GM21447 (cell line): Measurements from ENCODE around the gene ZBTB20.

Experiments
- ATAC-seq: cut with Tn5 transposase; IDR thresholded peaks from one replicate; pipeline ENCODE4 v1.9.1; 2021; ENCODE audit not compliant: unreplicated experiment

Gene ZBTB20

DNA sequence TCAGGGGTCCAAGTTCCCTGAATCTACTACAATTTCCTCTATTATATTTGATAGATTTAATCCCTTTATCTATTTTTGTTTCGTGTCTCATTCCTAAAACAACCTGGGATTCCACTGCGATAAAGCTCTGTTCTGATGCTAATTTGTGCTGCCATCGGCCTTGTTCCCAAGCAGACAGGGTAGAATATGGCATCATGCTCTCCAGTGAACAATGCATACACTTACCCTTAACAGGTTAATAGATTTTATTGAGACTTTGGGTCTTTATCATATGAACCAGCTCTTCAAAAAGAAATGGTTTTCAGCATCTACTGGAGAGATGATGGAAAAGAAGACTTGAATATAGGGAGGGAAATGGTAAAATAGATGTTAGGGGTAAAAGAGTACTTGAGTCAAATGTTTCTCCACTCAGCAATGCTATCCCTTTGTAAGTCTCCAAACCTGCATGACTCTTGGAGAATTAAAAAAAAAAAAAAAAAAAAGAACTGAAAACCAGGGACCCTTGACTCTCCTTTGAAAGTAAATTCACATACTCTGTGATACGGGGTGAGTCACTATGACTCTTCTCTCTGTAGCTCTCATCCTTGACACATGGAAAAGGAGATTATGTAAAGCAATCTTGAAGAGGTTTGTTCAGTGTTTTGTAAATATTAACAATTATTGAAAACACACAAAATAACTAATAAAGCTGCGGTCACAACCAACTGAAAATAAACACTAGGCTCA, 268.8 kb downstream of the ZBTB20 start:
- ATAC-seq, result no peak

GRCh38 chr3:114877378-114878113, 269.5 kb downstream of the ZBTB20 start:
- ATAC-seq, result no peak

- ATAC-seq, result no peak
Measured at GRCh38 chr3:114874522-114874971, 272.5 kb downstream of the ZBTB20 start.

- ATAC-seq, result no peak
Measured at GRCh38 chr3:114873591-114873990, 273.5 kb downstream of the ZBTB20 start.

DNA sequence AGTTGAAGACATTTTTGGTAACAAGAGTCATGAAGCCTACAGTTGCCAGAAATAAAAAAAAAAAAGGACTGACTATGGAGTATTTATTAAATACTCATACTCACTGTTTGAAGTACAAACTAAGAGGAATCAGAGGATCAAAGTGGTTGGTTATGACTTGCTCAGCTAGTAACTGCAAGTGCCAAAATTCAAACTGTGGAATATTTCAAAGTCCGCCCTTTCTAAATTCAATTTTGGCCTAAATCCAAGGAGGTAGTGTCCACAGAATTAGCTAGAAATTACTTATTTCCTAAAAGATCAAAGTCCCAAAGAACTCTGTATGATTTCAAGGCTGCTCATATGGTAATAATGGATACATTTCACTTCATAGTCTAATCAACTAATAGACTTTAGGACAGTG, 274.5 kb downstream of the ZBTB20 start:
- ATAC-seq, result no peak

- no peak for ATAC-seq
Measured at GRCh38 chr3:114872050-114872449, 275.0 kb downstream of the ZBTB20 start.

- no peak for ATAC-seq
Measured at GRCh38 chr3:114867835-114868503, 279.1 kb downstream of the ZBTB20 start.

GRCh38 chr3:114867359-114867758, 279.7 kb downstream of the ZBTB20 start:
- ATAC-seq, result no peak

DNA sequence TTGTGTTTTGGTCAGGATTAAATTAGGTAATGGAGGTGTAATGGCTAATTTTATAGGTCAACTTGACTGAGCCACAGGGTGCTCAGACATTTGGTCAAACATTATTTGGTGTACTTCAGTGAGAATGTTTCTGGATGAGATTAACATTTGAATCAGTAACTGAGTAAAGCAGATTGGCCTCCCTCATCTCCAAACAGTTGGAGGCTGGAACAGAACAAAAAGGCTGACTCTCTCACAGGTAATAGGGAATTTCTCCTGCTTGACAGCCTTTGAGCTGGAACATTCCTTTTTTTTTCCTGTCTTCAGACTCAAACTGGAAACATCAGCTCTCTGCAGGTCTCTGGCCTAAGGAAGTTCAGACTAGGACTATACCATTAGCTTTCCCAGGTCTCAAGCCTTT, 280.7 kb downstream of the ZBTB20 start:
- ATAC-seq, result no peak

DNA sequence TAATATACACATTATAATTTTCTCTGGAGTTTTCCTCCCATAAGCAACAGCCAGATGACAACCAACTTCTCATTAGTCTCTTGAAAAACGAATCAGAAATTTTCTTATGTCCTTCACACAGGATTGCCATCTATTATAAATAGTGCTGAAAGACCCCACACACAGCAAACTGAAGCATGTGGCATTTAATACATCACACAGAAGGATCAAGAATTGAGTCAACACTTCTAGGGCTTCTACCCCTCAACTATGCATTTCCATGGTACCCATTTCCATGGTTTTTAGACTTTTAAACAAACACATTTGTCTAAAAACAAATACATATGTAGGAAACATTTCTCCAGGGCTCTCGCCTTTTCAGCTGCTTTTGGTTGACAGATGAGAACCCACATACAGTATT, 282.1 kb downstream of the ZBTB20 start:
- no peak for ATAC-seq

DNA sequence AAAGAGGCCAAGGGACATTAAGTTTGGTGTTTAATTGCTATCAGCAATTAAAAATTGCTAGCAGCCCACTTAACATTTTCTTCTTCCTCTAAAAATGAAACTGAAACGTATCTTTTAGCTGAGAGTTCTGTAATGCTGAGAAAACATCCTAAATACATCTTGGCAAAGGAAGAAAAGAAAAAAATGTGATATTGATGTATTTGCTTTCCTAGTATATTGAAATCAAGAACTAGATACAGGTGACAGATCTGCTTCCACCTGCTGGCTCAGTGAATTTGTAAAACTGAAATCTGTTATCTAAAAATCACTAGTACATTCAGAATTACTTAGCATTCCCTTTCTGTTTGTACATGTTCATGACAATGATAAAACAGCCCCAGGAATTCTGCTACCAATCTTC, 283.2 kb downstream of the ZBTB20 start:
- ATAC-seq, result no peak

- ATAC-seq, result no peak
Measured at GRCh38 chr3:114861666-114862065, 285.4 kb downstream of the ZBTB20 start.

GRCh38 chr3:114860531-114860930, 286.6 kb downstream of the ZBTB20 start:
- ATAC-seq, result no peak

DNA sequence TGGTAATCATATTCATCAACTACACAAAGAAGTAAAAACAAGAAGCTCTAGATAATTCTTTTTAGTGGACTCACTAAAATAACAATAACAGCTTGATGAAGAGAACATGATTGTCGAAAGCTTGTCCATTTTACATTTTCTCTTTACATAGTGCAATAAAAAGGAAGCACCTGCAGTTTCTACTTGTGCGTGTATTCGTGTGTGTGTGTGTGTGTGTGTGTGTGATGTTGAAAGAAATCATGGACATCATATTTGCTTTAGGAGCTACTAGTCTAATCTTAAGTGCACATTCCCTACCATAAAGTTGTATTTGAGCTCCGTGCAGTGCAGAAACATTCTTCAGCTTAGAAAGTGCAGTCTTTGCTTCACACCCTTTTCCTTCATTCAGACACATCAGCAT, 288.8 kb downstream of the ZBTB20 start:
- no peak for ATAC-seq

GRCh38 chr3:114857299-114857701, 289.8 kb downstream of the ZBTB20 start:
- ATAC-seq, result no peak

DNA sequence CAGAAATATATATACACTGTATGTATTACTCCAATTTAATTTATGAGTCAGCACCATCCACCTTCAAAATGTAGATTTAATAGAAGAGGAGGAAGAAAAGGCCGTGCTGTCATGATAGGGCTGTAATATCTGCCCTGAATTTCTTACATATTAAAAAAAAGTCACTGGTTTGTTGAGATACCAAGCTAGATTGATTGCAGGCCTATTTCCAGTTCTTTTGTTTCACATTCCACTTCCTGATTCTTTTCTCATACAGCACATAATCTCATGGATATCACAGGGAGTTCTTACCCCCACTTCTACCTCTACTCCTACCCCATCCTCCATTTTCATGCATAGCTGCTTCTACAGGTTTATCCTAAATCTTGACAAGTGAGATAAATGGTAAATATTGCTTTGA, 290.3 kb downstream of the ZBTB20 start:
- no peak for ATAC-seq

DNA sequence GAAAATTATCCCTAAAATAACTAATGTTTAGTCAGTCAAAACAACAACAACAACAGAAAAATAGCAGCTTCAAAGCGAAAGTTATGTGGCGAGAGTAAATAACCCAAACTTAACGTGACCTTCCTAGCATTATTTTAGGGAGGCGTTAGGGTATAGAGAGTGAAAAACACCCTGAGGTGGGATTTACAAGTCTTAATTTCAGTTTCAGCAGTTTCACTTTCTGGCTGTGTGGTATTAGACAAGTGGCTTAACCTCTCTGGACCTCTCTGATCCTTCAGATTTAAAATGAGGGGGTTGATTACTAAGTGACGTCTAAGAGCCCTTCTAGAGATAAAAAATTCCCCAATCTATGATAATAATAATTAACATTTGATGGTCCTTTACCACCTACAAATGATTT, 291.2 kb downstream of the ZBTB20 start:
- no peak for ATAC-seq

DNA sequence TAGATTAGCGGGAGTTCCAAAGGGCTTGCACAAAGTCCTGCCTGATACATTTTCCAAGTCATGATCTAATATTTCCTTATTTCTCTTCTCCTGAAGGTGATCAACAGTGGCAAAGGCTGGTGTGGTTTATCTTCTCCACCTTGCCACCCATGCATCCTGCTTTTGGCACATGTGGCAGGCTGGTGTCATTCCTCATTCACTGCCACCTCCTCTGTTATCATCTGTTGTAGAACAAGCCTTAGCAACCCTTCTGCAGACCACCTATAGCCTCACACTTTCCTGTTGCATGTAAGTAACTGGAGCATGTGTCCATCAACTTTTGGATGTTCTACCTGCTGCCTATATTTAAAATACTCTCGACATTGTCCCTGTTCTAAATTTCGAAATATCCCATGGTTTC, 294.1 kb downstream of the ZBTB20 start:
- ATAC-seq, result no peak

DNA sequence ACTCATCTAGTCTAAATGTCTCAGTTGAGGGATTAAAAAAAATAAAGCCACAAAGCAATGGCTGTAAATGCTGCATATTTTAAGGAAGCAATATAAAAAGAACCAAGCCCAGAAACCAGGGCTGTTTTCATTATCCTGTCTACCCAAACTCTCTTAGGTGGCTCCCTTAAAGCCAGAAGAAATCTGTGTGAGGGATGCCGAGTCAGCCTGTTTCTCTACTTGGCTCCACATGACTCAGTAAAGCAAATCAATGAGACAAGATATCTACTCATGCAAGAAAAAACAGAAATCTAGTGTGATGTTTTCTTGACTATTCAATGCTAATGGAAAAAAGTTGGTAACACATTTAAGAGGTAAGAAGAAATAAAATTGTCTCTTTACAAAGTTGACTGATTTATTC, 296.2 kb downstream of the ZBTB20 start:
- no peak for ATAC-seq

DNA sequence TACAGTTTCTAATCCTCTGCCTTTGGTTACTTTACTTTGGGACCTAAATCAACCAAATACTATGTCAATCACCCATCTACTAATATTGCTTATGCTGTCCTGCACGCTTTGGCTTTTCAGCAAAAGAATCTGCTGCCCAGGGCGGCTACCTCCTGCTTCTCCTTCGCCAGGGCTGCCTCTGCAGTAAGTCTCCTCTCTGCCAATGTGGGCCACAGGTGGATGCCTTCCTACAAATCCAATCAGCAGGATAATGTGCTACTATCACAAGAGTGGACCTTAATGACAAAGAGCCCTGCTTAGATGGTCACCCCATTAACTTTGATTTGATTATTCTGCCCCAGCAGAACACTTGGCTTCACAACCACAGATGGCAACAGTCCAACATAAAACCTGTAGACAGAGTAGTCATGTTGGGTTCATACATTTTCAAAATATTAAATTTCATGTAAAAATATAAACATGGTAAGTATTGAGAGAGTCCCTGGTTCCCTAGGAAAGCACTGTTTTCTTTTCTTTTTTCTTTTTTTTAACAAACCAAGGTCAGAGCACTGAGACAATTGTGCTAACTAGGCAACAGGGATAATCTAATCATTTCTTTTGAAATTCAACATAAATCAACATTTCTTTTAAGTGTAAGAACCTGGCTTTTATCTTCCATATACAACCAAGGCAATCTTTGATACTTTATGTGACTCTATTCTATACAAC, 298.3 kb downstream of the ZBTB20 start:
- ATAC-seq, result no peak

DNA sequence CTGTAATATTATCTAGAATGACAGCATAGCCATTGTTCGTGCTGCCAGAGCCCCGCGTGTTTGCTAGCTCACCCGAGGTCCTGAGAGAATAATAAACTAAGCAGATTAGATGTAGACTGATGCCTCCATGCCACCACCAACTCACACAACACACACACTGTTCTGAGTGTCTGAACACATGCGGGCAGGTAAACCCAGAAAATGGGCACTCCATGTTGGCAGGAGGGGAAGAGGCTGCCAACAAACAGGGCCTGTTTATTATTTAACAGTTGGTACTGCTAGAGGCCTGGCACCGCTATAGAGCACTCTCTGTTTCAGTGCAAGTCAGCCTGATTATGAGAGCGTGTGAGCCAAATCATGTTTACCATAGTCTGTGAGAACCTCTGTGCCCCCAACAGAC, 299.0 kb downstream of the ZBTB20 start:
- no peak for ATAC-seq
